Bronchial epithelial cell (primary cell): ENCODE measurements around the gene POFUT1. TPM values are rescaled to one million over a fixed set of nuclear protein-coding genes. Genes with fewer than 3 reads are reported as not detected.

Source experiments
- DNase-seq: peaks from one replicate; pipeline ENCODE4 v3.0.0-alpha.2; 2010; ENCODE audit warnings: low read depth
- FAIRE-seq: peaks from 2 replicates; lab custom pipeline; 2011; peaks lifted over from hg19 to GRCh38; lab: Jason Lieb, UNC
- H3K27me3 ChIP-seq: 2 replicates; pipeline ENCODE4 v1.5.1; 2011; ENCODE audit warnings: low read length; ENCODE audit not compliant: control insufficient read depth, insufficient read depth
- H3K36me3 ChIP-seq: 2 replicates; pipeline ENCODE4 v1.5.1; 2011; ENCODE audit warnings: low read length; ENCODE audit not compliant: control insufficient read depth, insufficient read depth
- H3K4me3 ChIP-seq: 2 replicates; pipeline ENCODE4 v1.5.1; 2011; ENCODE audit warnings: mild to moderate bottlenecking, low read depth, low read length, control low read depth
- total RNA-seq: library from RNA; depleted of rRNA; stranded (reverse); fragments of >200 nt; gene quantifications from 2 replicates; pipeline ENCODE4 v1.2.1, GENCODE V29; 2014
- TF ChIP-seq, protein P1 (sequence below): IDR thresholded peaks from 2 replicates; pipeline ENCODE4 v1.5.1; 2011; ENCODE audit warnings: mild to moderate bottlenecking, moderate library complexity, low read length, control low read depth, inconsistent platforms; ENCODE audit not compliant: insufficient read depth, severe bottlenecking

The POFUT1 gene
- total RNA-seq, 1 donor from 2014 or later, result 27.6 TPM

DNA sequence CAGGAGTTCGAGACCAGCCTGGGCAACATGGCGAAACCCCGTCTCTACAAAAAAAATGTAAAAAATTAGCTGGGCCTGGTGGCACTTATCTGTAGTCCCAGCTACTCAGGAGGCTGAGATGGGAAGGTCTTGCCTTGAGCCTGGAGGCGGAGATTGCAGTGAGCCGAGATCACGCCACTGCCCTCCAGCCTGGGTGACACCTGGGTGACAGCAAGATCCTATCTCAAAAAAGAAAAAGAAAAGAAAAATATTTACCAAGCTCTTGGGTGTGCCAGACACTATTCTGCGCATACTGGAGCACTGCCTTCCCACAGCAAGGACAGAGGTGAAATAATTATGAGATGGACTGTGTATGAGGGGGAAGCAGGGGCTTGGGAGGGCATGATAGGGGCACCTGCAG is 19.6 kb downstream of the POFUT1 start:
- TF ChIP-seq, protein P1, sequence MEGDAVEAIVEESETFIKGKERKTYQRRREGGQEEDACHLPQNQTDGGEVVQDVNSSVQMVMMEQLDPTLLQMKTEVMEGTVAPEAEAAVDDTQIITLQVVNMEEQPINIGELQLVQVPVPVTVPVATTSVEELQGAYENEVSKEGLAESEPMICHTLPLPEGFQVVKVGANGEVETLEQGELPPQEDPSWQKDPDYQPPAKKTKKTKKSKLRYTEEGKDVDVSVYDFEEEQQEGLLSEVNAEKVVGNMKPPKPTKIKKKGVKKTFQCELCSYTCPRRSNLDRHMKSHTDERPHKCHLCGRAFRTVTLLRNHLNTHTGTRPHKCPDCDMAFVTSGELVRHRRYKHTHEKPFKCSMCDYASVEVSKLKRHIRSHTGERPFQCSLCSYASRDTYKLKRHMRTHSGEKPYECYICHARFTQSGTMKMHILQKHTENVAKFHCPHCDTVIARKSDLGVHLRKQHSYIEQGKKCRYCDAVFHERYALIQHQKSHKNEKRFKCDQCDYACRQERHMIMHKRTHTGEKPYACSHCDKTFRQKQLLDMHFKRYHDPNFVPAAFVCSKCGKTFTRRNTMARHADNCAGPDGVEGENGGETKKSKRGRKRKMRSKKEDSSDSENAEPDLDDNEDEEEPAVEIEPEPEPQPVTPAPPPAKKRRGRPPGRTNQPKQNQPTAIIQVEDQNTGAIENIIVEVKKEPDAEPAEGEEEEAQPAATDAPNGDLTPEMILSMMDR, result no peak
- FAIRE-seq (no peak), DNase-seq (no peak)
- Histone ChIP-seq H3K4me3 (no peak overlapping the region), H3K27me3 (no peaks in the 10 kb centered on the region), H3K36me3 (peaks cover 23% of the 10 kb centered on the region)

DNA sequence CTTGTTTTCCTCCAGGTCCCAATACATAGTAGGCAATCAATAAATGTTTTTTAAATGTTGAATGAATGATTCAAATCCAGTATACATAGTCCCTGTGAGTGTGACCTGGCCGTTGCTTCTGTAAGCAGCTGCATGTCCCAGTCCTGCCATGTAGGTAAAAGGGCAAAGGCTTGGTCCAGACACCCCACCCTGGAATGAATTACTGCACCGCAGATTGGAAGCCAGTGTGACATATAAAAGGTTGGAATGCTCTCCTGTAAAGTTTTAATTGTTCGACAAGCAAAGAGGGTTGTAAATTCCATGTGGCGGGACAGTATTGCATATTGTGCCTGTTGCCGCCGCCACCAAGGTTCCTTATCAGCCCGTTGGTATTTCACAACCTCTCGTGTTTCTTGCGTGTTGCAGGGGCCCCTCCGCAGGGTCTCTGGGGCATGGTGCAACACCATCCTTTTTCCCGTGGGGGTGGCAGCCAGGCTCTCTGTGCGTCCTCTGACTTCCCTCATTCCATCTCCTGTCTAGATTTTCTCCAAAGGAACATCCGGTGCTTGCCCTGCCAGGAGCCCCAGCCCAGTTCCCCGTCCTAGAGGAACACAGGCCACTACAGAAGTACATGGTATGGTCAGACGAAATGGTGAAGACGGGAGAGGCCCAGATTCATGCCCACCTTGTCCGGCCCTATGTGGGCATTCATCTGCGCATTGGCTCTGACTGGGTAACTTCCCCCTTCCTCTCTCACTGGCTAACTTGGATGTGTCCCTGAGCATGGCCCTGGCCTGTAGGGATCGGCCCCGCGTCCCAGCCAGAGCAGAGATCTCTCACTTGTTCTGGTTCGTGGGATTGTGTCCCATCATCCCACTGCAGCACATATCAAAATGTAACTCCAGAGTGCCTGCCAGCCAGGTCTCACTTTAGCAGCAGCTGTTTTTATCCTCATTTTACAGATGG is 20.3 kb downstream of the POFUT1 start:
- no peak overlapping the region for H3K4me3 ChIP-seq
- H3K36me3 ChIP-seq, result peaks cover 26% of the 10 kb centered on the region
- DNase-seq (no peak), FAIRE-seq (no peak)
- H3K27me3 ChIP-seq, result no peaks in the 10 kb centered on the region
- TF ChIP-seq, protein P1, result no peak

DNA sequence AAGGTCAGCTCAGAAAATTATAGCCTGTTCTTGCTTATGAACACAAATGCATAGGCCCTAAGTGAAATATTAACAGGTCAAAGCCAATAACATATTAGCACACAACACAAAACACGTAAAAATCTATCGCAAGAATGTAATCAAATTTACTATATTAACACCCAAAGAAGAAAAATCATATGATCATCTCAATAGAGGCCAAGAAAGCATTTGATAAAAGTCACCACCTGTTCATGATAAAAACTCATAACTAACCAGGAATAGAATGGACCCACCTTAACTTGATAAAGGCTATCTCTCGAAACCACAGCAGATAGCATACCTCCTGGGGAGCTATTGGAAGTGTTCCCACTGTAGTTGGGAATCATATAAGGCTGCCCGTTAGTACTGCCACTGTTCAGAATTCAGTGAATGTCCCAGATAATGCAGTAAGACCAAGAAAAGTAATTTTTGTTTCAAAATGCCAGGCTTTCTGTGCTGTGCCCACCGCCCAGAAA is 21.6 kb downstream of the POFUT1 start:
- FAIRE-seq (no peak), DNase-seq (no peak)
- Histone ChIP-seq H3K27me3 (no peaks in the 10 kb centered on the region), H3K4me3 (no peak overlapping the region), H3K36me3 (peaks cover 28% of the 10 kb centered on the region)
- TF ChIP-seq, protein P1, result no peak

- Histone ChIP-seq H3K27me3 (no peaks in the 10 kb centered on the region), H3K4me3 (no peak overlapping the region), H3K36me3 (peaks cover 29% of the 10 kb centered on the region)
- FAIRE-seq, result no peak
- TF ChIP-seq, protein P1, result no peak
- DNase-seq, result no peak
Measured at GRCh38 chr20:32230707-32231106, 23.0 kb downstream of the POFUT1 start.

DNA sequence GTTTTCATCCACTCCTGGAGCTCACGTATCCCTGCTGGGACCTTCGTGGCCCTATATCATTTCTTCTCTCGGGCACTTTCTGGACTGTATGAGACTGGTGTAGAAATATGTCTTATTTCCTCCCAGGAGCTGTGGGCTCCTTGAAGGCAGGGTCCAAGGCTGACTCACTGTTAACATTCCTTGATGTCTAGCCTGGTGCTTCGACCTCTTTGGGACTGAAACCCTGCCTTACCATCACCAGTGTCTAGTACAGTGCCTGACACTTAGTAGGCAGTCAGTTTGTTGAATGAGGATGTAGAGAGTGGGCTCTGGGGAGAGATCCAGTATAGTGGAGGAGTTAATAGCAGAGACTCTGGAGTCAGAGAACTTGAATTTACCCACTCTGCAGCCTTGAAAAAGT is 23.6 kb downstream of the POFUT1 start:
- FAIRE-seq (no peak), DNase-seq (no peak)
- Histone ChIP-seq H3K4me3 (no peak overlapping the region), H3K27me3 (no peaks in the 10 kb centered on the region), H3K36me3 (peaks cover 29% of the 10 kb centered on the region)
- TF ChIP-seq, protein P1, result no peak
